Tibial nerve (tissue), 4 donors: ENCODE measurements around the gene BTBD9. TPM values are rescaled to one million over a fixed set of nuclear protein-coding genes. Genes with fewer than 3 reads are reported as not detected.

ENCODE experiments used
- DNase-seq, 2 donors: peaks; one replicate each; pipeline ENCODE4 v3.0.0-alpha.2; 2019; ENCODE audit warnings: low spot score in 2 of 2
- H3K27ac ChIP-seq, 4 donors: fragments of 200-600 bp; sonication (generic) in 3 of 4; one replicate each; pipeline ENCODE4 v1.5.1; 2017 to 2019; ENCODE audit warnings: mild to moderate bottlenecking in 1 of 4
- H3K27me3 ChIP-seq, 2 donors: fragments of 200-600 bp; sonication (generic) in 1 of 2; one replicate each; pipeline versions ENCODE4 v1.5.1 to v1.6.0; 2017 to 2019
- H3K36me3 ChIP-seq, 3 donors: fragments of 200-600 bp; sonication (generic); one replicate each; pipeline ENCODE4 v1.5.1; 2018 to 2019
- H3K4me1 ChIP-seq, 4 donors: fragments of 200-600 bp; sonication (generic) in 3 of 4; one replicate each; pipeline ENCODE4 v1.5.1; 2017 to 2019
- H3K4me3 ChIP-seq, 4 donors: fragments of 200-600 bp; sonication (generic) in 3 of 4; one replicate each; pipeline ENCODE4 v1.5.1; 2017 to 2019; ENCODE audit warnings: mild to moderate bottlenecking in 1 of 4, moderate library complexity in 1 of 4
- H3K9me3 ChIP-seq, 4 donors: fragments of 200-600 bp; sonication (generic) in 3 of 4; one replicate each; pipeline ENCODE4 v1.5.1; 2017 to 2019
- CTCF ChIP-seq, 5 experiments: fragments of 200-600 bp in 3 of 5; fragments of 450-650 bp in 2 of 5; sonication (generic) in 3 of 5; IDR thresholded peaks; one replicate each; pipeline ENCODE4 v1.5.1; 2016 to 2019; ENCODE audit warnings: antibody characterized with exemption in 5 of 5, mild to moderate bottlenecking in 3 of 5, moderate library complexity in 2 of 5
- EP300 ChIP-seq, 2 donors: sonication (generic); formaldehyde crosslinking; IDR thresholded peaks; one replicate each; pipeline ENCODE4 v1.6.1; 2017; ENCODE audit warnings: antibody characterized with exemption in 2 of 2, mild to moderate bottlenecking in 1 of 2
- POLR2A ChIP-seq, 2 donors: fragments of 450-650 bp; IDR thresholded peaks; one replicate each; pipeline ENCODE4 v1.6.1; 2017; ENCODE audit warnings: antibody characterized with exemption in 2 of 2, mild to moderate bottlenecking in 2 of 2, moderate library complexity in 2 of 2
- WGBS, 2 donors: methylation state at CpG; one replicate each; pipeline ENCODE4 v1.1.5; 2018; 5-methylcytosine and 5-hydroxymethylcytosine counted together
- total RNA-seq, 4 donors: library from RNA; depleted of rRNA; stranded (reverse); fragments of >200 nt; gene quantifications; one replicate each; pipeline ENCODE4 v1.1.0, GENCODE V29; 2016

BTBD9 gene
- total RNA-seq, 4 donors from 2014 or later = 7.5 to 23.9 (median 10.7) TPM

- 91 to 92% methylated on average over 7 of the region's 7 CpGs for WGBS, 2 donors
- H3K27me3 ChIP-seq = no peaks in the 10 kb centered on the region
- peaks cover 0 to 4% (median 0%) of the 10 kb centered on the region in 3 donors for H3K36me3 ChIP-seq
- TF ChIP-seq CTCF (IDR thresholded peaks at IDR 0.05) (no peak), EP300 (IDR thresholded peaks at IDR 0.05) (no peak), POLR2A (IDR thresholded peaks at IDR 0.05) (no peak)
- no peaks in the 10 kb centered on the region for H3K9me3 ChIP-seq
- no peak for DNase-seq
- H3K4me3 ChIP-seq = no peak overlapping the region
- H3K4me1 ChIP-seq = no peaks in the 10 kb centered on the region
- H3K27ac ChIP-seq = no peak overlapping the region
Measured at GRCh38 chr6:38487423-38487822, 152.3 kb downstream of the BTBD9 start.

GRCh38 chr6:38485488-38485887 lies 154.2 kb downstream of the BTBD9 start:
- H3K9me3 ChIP-seq = no peaks in the 10 kb centered on the region
- no peak for DNase-seq
- no peaks in the 10 kb centered on the region for H3K27me3 ChIP-seq
- H3K36me3 ChIP-seq = peaks cover 0 to 4% (median 0%) of the 10 kb centered on the region in 3 donors
- H3K4me3 ChIP-seq = no peak overlapping the region
- no peak overlapping the region for H3K27ac ChIP-seq
- no peaks in the 10 kb centered on the region for H3K4me1 ChIP-seq
- 100% methylated on average over 1 of the region's 1 CpG for WGBS, 2 donors
- TF ChIP-seq CTCF (IDR thresholded peaks at IDR 0.05) = no peak
- TF ChIP-seq EP300 (IDR thresholded peaks at IDR 0.05) = no peak
- TF ChIP-seq POLR2A (IDR thresholded peaks at IDR 0.05) = no peak

- DNase-seq = no peak
- Histone ChIP-seq H3K27me3 (no peaks in the 10 kb centered on the region), H3K4me3 (no peak overlapping the region), H3K36me3 (peaks cover 0 to 4% (median 0%) of the 10 kb centered on the region in 3 donors), H3K27ac (no peak overlapping the region), H3K9me3 (no peaks in the 10 kb centered on the region), H3K4me1 (no peaks in the 10 kb centered on the region)
- 95 to 97% methylated on average over 3 of the region's 3 CpGs for WGBS, 2 donors
- TF ChIP-seq POLR2A (IDR thresholded peaks at IDR 0.05) (no peak), EP300 (IDR thresholded peaks at IDR 0.05) (no peak), CTCF (IDR thresholded peaks at IDR 0.05) (no peak)
Measured at GRCh38 chr6:38484656-38485055, 155.1 kb downstream of the BTBD9 start.

GRCh38 chr6:38483526-38483925 lies 156.2 kb downstream of the BTBD9 start:
- no peak overlapping the region for H3K27ac ChIP-seq
- DNase-seq = no peak
- H3K4me1 ChIP-seq = no peaks in the 10 kb centered on the region
- no peaks in the 10 kb centered on the region for H3K9me3 ChIP-seq
- peaks cover 0 to 4% (median 0%) of the 10 kb centered on the region in 3 donors for H3K36me3 ChIP-seq
- TF ChIP-seq EP300 (IDR thresholded peaks at IDR 0.05) = peak in 1 of 2 donors; percentile 33
- no peak for TF ChIP-seq POLR2A (IDR thresholded peaks at IDR 0.05)
- 71 to 86% methylated on average over 2 of the region's 2 CpGs for WGBS, 2 donors
- no peaks in the 10 kb centered on the region for H3K27me3 ChIP-seq
- no peak overlapping the region for H3K4me3 ChIP-seq

- Histone ChIP-seq H3K27ac (no peak overlapping the region), H3K4me3 (no peak overlapping the region), H3K36me3 (peaks cover 0 to 4% (median 0%) of the 10 kb centered on the region in 3 donors), H3K27me3 (no peaks in the 10 kb centered on the region), H3K9me3 (no peaks in the 10 kb centered on the region), H3K4me1 (no peaks in the 10 kb centered on the region)
- TF ChIP-seq EP300 (IDR thresholded peaks at IDR 0.05) = no peak
- no peak for TF ChIP-seq POLR2A (IDR thresholded peaks at IDR 0.05)
- no peak for TF ChIP-seq CTCF (IDR thresholded peaks at IDR 0.05)
- WGBS, 2 donors = 78 to 83% methylated on average over 1 of the region's 1 CpG
- no peak for DNase-seq
Measured at GRCh38 chr6:38482466-38482865, 157.3 kb downstream of the BTBD9 start.

- Histone ChIP-seq H3K27me3 (no peaks in the 10 kb centered on the region), H3K9me3 (no peaks in the 10 kb centered on the region), H3K27ac (no peak overlapping the region), H3K4me1 (no peaks in the 10 kb centered on the region), H3K4me3 (no peak overlapping the region), H3K36me3 (peaks cover 0 to 4% (median 0%) of the 10 kb centered on the region in 3 donors)
- TF ChIP-seq CTCF (IDR thresholded peaks at IDR 0.05) (no peak), POLR2A (IDR thresholded peaks at IDR 0.05) (no peak), EP300 (IDR thresholded peaks at IDR 0.05) (no peak)
- no peak for DNase-seq
- WGBS, 2 donors = 73 to 77% methylated on average over 4 of the region's 4 CpGs
Measured at GRCh38 chr6:38481851-38482250, 157.9 kb downstream of the BTBD9 start.
